Renal pelvis (tissue), 3 donors: ENCODE results near the gene CREB3L4. TPM values are rescaled to one million over a fixed set of nuclear protein-coding genes. Genes with fewer than 3 reads are reported as not detected.

ENCODE experiments used
- polyA plus RNA-seq, 3 donors: library from polyadenylated mRNA; unstranded; fragments of 120-200 nt; gene quantifications; one replicate each; pipeline ENCODE4 v1.2.1, GENCODE V29; 2013; ENCODE audit not compliant: insufficient read length in 3 of 3

CREB3L4 gene
- polyA plus RNA-seq, 3 donors, result 32.1 to 43.2 (median 42.6) TPM

Other genes with a start within 250 kb of the CREB3L4 start
- gene INTS3, start 239.9 kb upstream of the CREB3L4 start, polyA plus RNA-seq, result 100 to 1,000 TPM; 103 to 160 (median 134) TPM
- 10 to 100 TPM; 36.4 to 44.4 (median 40.0) TPM for gene SLC27A3, start 192.5 kb upstream of the CREB3L4 start, polyA plus RNA-seq
- gene GATAD2B, start 44.9 kb upstream of the CREB3L4 start, polyA plus RNA-seq, result 10 to 100 TPM; 25.5 to 38.5 (median 34.4) TPM
- 10 to 100 TPM; 36.8 to 50.1 (median 49.5) TPM for gene DENND4B, start 21.2 kb upstream of the CREB3L4 start, polyA plus RNA-seq
- gene CRTC2, start 9.3 kb upstream of the CREB3L4 start, polyA plus RNA-seq, result 10 to 100 TPM; 40.9 to 57.5 (median 55.0) TPM
- 10 to 100 TPM; 86.3 to 94.0 (median 87.2) TPM for gene SLC39A1, start 4.4 kb upstream of the CREB3L4 start, polyA plus RNA-seq
- gene JTB, start 9.8 kb downstream of the CREB3L4 start, polyA plus RNA-seq, result 100 to 1,000 TPM; 103 to 125 (median 103) TPM
- 100 to 1,000 TPM; 153 to 184 (median 182) TPM for gene RAB13, start 18.4 kb downstream of the CREB3L4 start, polyA plus RNA-seq
- gene RPS27, start 22.9 kb downstream of the CREB3L4 start, polyA plus RNA-seq, result 1,000 to 10,000 TPM; 2,710 to 3,426 (median 2,811) TPM
- gene NUP210L, start 187.2 kb downstream of the CREB3L4 start, polyA plus RNA-seq, result under 1 TPM; 0.06 to 0.30 (median 0.16) TPM
- 100 to 1,000 TPM; 266 to 285 (median 281) TPM for gene TPM3, start 224.2 kb downstream of the CREB3L4 start, polyA plus RNA-seq
- gene CFAP141, start 238.4 kb downstream of the CREB3L4 start, polyA plus RNA-seq, result not detected